Posterior cingulate gyrus (tissue), 11 donors: ENCODE results near the gene LRRC14B.

ENCODE experiments used
- DNase-seq, 10 donors: peaks; one replicate each; pipeline versions ENCODE4 v3.0.0 to v3.0.0-alpha.2; 2020 to 2021; ENCODE audit warnings: mixed read lengths in 3 of 10
- intact Hi-C: fragments of 100-400 bp; cut with DNase I; formaldehyde crosslinking; loops from one replicate; pipeline ENCODE4 v1.15.1; 2023

Gene LRRC14B

DNA sequence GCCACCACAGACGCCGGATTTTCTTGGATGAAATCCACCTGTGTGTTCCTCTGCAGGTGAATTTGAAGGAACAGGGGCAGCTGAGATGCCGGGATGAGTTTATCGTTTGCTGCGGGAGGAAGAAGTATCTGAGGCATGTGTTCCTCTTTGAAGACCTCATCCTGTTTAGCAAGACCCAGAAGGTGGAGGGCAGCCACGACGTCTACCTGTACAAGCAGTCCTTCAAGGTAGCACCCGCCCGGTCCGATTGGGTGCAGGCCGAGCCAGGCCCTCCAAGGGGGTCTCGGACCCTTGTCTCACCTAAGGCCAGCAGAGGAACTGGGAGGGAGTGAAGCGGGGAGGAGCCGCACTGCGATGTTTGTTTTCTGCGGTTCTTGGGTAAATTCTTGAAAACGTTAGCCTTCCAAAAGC, 18.4 kb upstream of the LRRC14B start:
- peak in 4 of 10 donors; percentile 11 to 73 (median 66) for DNase-seq
- intact Hi-C loops = no loop called here

DNA sequence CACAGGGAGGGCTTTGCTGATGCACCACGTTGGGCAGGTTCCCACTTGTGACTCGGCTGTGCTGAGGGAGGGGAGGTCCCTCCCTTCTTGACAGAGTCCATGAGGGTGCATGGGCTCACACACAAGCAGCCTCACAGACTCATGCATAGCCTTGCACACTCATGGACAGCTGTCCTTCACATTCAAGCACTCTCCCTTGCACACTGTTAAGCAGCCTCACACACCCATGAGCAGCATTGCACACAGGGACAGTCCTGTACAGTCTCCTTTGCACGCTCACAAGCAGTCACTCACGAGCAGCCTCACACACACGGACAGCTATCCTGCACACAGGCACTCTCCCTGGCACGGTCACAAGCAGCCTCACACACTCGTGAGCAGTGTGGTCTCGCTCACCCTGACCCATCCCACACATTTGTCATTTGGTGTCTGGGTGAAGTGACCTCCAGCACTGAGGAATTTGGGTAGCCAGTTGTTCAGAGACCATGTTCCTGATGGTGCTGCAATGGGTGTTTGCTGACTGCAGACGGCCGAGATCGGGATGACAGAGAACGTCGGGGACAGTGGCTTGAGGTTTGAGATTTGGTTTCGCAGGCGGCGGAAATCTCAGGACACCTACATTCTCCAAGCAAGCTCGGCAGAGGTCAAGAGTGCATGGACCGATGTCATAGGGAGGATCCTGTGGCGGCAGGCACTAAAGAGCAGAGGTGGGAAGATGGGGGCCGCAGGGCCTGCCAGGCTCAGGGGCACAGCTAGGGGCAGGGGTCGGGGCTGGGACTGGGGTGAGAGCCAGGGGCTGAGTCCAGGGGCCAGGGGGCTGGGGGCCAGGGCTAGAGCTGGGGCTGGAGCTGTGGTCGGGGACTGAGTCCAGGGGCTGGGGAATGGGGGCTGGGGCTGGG, 17.7 kb upstream of the LRRC14B start:
- DNase-seq = peak in 3 of 10 donors; percentile 33 to 62 (median 57)
- intact Hi-C loops = no loop called here

- intact Hi-C loops = no loop called here
- no peak for DNase-seq
Measured at GRCh38 chr5:174291-174600, 17.0 kb upstream of the LRRC14B start.

- peak in 3 of 10 donors; percentile 35 to 76 (median 53) for DNase-seq
- intact Hi-C loops = no loop called here
Measured at GRCh38 chr5:174876-175465, 16.3 kb upstream of the LRRC14B start.

- intact Hi-C loops = no loop called here
- DNase-seq = peak in 2 of 10 donors; percentile 40 to 65
Measured at GRCh38 chr5:176296-176823, 14.9 kb upstream of the LRRC14B start.

GRCh38 chr5:178110-178509, 13.2 kb upstream of the LRRC14B start:
- intact Hi-C loops = no loop called here
- peak in 2 of 10 donors; percentile 35 to 38 for DNase-seq

GRCh38 chr5:179401-179800, 11.9 kb upstream of the LRRC14B start:
- intact Hi-C loops = no loop called here
- DNase-seq = peak in 2 of 10 donors; percentile 29 to 37

DNA sequence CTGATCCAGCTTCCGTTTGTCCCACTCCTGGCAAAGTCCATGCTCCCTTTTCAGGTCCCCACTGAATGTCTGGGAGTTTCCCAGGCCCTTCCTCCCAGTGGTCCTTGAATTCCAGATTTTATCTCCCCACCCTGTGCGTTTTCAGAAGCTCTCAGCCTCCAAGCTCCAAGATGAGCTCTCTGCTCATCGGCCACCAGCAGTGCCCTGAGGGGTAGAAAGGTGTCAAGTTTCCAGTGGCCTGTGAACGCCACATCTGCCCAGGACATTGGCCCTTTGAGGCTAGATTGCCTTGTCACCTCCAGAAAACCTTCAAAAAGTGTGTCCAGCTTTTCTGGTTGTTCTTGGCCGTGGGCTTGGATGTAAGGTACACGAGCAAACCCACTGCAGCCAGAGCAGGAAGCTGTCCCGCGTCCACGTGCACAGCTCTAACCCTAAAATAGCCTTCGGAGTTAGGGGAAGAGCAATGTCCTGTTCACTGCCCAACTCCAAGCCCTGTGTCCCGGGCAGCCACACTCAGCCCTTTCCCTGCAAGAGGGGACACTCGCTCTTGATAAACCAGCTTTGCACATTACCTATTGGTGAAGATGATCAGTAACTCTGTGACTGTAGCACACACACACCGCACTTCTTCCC, 10.9 kb upstream of the LRRC14B start:
- peak in 2 of 10 donors; percentile 41 to 55 for DNase-seq
- intact Hi-C loops = no loop called here

DNA sequence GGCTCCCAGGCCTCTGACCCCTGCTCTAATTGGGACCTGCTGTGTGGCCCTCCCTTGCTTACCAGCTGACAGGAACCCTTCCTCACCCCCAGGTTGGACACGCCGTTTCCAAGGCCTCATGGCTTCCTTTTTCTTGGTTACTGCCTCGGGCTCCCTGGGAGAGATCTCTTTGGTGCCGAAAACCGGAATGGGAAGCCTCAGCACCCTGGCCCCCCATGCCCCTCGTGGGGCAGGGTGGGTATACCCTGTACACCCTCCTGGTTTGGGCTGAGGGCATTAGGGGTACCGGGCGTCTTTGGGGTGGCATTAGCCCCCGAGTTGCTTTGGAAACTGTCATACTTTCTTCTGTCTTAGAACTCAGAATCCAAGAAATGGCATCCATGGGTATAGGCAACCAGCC, 10.1 kb upstream of the LRRC14B start:
- DNase-seq = peak in 3 of 10 donors; percentile 12 to 57 (median 45)
- intact Hi-C loops = no loop called here

GRCh38 chr5:181566-181965, 9.7 kb upstream of the LRRC14B start:
- DNase-seq = peak in 3 of 10 donors; percentile 49 to 67 (median 60)
- intact Hi-C loops = no loop called here

- peak in 3 of 10 donors; percentile 57 to 69 (median 59) for DNase-seq
- intact Hi-C loops = no loop called here
Measured at GRCh38 chr5:182126-182525, 9.2 kb upstream of the LRRC14B start.

DNA sequence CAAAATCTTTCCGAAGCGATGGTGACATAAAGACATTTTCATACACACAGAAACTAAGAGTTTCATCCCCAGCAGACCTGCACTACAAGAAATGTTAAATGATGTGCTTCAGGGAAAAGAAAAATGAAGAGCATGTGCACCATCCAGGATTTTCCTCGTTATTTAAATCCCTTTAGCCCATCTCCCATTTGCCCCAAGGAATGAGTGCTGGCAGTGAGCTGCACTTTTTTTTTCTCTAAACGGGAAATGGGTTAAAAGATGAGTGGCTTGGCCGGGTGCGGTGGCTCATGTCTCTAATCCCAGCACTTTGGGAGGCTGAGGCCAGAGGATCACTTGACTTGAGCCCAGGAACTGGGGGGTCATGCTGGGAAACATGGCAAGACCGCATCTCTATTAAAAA, 6.8 kb upstream of the LRRC14B start:
- intact Hi-C loops = no loop called here
- DNase-seq = no peak

GRCh38 chr5:185095-186070, 5.9 kb upstream of the LRRC14B start:
- peak in 3 of 10 donors; percentile 60 to 64 (median 62) for DNase-seq
- intact Hi-C loops = no loop called here

DNA sequence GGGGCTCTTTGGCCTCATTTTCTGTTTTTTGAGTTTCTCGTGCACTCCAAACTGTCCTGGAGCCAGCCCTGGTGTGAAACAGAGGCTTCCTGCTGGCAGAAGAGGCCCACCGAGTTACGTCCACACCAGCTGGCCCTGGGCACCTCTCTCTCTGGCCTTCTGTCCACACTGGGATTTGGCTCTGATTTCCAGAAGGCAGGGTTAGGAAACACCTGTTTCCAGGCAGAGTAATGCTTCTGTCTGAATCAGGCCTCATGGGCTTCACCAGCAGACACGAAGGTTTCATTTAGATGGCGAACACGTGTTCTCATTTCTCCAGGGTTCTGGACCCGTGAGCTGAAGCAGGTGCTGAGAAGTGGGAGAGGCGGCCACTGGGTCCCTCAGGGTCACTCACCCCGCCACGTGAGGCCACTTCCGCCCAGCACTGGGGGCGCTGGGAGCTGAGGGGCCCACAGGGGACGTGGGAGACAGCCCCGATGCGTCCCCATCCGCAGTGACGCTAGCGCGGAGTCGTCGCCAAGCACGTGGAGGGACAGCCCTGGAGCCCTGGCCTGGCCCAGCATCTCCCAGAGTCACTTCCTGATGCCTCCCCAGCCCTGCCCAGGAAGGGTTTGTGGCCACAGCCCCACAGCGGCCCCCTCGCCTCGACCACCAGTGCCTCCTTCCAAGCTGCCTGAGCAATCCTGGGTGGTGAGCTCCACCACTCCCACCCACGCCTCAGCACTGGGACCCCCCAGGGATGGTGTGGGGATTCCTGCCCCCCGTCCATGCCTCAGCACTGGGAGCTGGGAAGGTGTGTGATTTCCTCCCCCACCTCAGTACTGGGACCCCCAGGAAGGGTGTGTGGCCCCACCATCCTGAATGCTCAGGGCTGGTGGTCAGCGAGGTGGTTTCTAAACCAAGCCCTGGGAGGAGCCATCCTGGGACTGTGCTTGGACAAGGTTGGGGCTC, 4.9 kb upstream of the LRRC14B start:
- intact Hi-C loops = no loop called here
- peak in 3 of 10 donors; percentile 61 to 77 (median 71) for DNase-seq

DNA sequence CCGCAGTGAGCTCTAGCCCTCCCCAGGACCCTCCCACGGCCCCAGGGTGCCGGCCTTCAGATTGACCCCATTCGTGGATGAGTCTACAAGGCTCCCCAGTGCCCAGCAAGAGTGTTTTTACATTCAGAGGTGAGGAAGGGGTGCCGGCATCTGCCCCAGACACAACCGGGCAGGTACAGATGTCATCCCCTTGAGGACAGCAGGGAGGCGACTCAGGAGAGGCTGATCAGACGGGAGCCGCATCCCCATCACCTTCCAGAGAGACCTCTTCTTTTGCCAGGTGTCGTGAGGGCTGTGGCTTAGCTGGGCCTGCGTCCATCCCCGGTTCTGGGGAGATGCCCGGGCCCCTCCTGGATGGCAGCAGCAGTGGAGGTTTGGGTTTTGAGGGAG, 4.3 kb upstream of the LRRC14B start:
- intact Hi-C loops = no loop called here
- peak in 1 of 10 donors; percentile 72 for DNase-seq

DNA sequence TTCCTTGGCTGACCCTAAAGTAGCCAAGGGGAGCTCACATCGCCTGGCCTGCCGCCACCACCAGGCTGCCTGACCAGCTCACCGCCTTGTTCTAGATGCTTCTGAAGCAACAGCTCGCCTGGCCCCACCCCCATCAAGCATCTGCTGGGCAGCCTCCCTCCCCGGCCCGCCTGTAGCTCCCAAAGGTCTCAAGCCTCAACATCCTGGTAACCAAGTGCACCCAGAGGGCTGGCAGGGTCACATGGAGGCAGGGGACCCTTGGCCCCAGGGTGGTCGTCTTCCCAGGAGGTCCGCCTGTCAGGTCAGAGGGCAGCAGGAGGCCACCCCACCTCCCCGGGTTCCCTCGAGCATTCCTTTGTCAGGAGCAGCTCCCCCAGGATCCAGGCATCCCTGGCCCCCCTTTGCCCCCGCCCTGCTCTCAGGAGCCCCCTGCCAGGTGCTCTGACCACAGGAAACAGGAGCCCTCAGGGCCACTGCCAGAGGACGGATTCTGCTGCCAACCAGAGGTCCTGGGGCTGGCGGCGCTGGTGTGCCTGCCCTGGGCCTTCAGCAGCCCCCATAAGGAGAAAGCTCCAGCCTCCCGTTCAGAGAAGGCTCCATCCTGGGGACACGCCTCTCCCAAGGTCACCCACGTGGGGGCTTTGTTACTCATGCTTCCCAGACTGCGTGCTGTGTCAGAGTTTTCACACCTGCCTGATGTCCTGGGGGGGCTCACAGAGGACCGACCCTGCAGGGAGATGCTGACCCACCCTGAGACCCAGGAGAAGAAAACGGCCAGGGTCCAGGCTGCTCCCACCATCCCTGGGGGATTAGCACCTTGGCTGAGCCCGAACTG, 3.5 kb upstream of the LRRC14B start:
- intact Hi-C loops = no loop called here
- DNase-seq = peak in 3 of 10 donors; percentile 64 to 77 (median 76)

GRCh38 chr5:188488-189481, 2.5 kb upstream of the LRRC14B start:
- intact Hi-C loops = no loop called here
- peak; percentile 67 to 97 (median 84) for DNase-seq
